Epithelial cell of proximal tubule (primary cell): ENCODE measurements around the gene BCKDHB. TPM values are rescaled to one million over a fixed set of nuclear protein-coding genes. Genes with fewer than 3 reads are reported as not detected.

Experiments
- DNase-seq: peaks from one replicate; pipeline ENCODE4 v3.0.0-alpha.2; 2011; ENCODE audit warnings: low read depth
- H3K4me3 ChIP-seq: 2 replicates; pipeline ENCODE4 v1.5.1; 2011; ENCODE audit warnings: low read depth, mild to moderate bottlenecking, low read length
- CTCF ChIP-seq: conservative IDR thresholded peaks from 2 replicates; pipeline ENCODE4 v1.5.1; 2012; ENCODE audit warnings: low read depth, mild to moderate bottlenecking, low read length
- total RNA-seq: library from RNA; depleted of rRNA; stranded (reverse); fragments of >200 nt; gene quantifications from 2 replicates; pipeline ENCODE4 v1.2.3, GENCODE V29; 2015

Gene BCKDHB
- total RNA-seq, 1 donor from 2014 or later, result 11.9 TPM

GRCh38 chr6:80339421-80339820 lies 232.9 kb downstream of the BCKDHB start:
- TF ChIP-seq CTCF, result no peak
- H3K4me3 ChIP-seq, result no peak overlapping the region
- no peak for DNase-seq

GRCh38 chr6:80340280-80340679 lies 233.8 kb downstream of the BCKDHB start:
- no peak for TF ChIP-seq CTCF
- no peak overlapping the region for H3K4me3 ChIP-seq
- no peak for DNase-seq

- H3K4me3 ChIP-seq, result no peak overlapping the region
- TF ChIP-seq CTCF, result no peak
- DNase-seq, result no peak
These were observed 234.2 kb downstream of the BCKDHB start for GRCh38 chr6:80340686-80341085.

GRCh38 chr6:80341330-80341729 lies 234.9 kb downstream of the BCKDHB start:
- no peak overlapping the region for H3K4me3 ChIP-seq
- DNase-seq, result no peak
- no peak for TF ChIP-seq CTCF

- no peak for TF ChIP-seq CTCF
- DNase-seq, result no peak
- no peak overlapping the region for H3K4me3 ChIP-seq
These were observed 237.0 kb downstream of the BCKDHB start for GRCh38 chr6:80343511-80343910.

GRCh38 chr6:80347101-80347500 lies 240.6 kb downstream of the BCKDHB start:
- H3K4me3 ChIP-seq, result no peak overlapping the region
- no peak for TF ChIP-seq CTCF
- DNase-seq, result no peak

- TF ChIP-seq CTCF, result no peak
- no peak overlapping the region for H3K4me3 ChIP-seq
- DNase-seq, result no peak
These were observed 241.8 kb downstream of the BCKDHB start for GRCh38 chr6:80348263-80348662.
